ENCODE measurements around the gene FABP1. TPM values are rescaled to one million over a fixed set of nuclear protein-coding genes. Genes with fewer than 3 reads are reported as not detected.

FABP1 gene
- total RNA-seq, 1 donor from 2014 or later: not detected

DNA sequence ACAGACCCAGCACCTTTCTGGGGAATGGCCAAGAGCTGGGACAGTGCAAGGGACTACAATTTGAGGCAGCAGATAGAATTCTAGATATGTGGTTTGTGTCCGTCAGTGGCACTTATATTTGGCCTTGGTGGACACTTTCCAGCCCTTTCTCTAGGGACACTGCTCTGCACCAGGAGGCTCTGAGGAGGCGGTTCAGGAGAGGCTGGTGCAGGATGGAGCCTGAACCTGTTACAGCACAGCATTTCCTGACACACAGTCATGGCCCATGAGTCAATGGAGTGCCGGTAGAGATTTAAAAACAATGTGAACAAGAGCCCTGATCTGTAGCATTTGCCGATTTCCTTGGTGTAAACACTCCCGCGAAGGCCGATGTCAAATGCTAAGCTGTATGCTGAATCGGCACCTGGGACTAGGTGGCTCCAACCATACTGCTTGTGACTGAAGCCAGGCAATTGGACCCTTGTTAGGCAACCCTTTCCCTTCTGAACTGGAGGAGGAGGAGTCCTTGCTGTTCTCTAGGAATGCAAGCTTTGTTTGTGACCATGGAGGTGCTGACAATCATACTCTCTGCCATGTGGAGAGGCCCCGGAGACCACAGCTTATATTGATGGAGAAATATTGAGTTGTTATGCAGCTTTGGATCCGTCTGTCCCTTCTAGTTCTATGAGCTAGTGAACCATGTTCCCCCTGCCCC lies 11.9 kb downstream of the FABP1 start:
- DNase-seq (ENCODE audit: low read depth): no peak

DNA sequence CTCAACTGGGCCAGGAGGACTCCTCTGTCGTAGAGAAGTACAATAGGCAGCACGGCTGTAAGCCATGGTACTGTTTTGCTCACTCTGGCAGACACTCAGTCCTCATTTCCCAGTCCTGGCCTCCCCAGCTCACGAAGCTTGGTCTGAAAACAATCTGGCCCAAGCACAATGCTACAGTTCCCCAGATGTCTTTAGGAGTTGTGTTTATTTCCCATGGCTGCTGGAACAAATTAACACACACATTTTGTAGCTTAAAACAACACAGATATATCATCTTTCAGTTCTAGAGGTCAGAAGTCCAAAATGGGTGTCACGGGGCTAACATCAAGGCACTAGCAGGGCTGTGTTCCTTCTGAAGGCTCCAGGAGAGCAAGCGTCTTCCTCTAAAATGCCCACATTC lies 13.0 kb downstream of the FABP1 start:
- DNase-seq (ENCODE audit: low read depth): no peak

DNA sequence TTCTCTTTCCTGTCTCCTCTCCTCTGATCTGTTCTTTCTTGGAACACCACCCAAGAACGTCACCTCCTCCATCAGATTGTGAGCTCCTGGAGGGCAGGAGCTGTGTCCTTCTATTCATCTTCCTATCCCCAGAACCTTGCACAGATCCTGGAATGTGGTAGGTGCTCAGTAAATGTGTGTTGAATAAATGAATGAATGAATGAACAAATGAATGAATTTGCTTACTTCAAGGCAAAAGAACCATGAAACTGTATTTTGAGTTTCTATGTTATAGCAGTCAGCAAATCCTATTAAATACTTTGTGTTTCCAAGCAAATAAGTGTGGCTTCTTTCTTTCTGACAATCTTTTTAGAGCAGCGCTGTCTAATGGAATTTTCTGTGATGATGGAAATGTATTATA lies 14.8 kb downstream of the FABP1 start:
- DNase-seq (ENCODE audit: low read depth): no peak

DNA sequence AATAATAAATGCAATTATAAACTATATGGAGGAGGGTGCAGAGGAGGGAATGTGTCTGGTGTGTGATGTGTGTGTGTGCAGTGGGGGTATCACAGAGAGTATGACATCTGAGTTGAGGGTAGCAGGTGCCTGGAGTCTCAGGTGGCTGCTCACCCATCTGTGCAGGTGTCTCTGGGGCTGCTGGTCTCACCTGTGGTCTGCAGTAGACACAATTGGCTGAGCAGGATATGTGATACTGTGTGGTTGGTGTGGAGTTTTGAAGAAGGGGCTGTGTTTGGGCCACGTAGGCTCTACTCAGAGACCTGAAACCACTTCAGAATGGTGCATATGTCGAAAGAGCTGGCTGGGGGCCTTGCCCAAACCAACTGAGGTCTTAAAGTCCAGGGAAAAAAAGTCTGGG lies 17.0 kb downstream of the FABP1 start:
- DNase-seq (ENCODE audit: low read depth): no peak

DNA sequence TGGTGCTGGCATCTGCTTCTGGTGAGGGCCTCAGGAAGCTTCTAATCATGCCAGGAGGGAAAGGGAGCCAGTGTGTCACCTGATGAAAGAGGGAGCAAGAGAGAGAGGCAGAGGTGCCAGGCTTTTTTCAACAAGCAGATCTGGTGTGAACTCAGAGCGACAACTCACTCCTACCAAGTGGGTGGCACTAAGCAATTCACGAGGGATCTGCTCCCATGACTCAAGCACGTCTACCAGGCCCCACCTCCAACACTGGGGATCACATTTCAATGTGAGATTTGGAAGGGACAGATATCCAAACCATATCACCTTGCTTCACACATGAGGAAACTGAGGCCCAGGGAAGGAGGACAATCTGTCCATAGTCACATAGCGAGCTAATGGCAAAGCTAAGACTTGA lies 19.1 kb downstream of the FABP1 start:
- no peak for DNase-seq (ENCODE audit: low read depth)

DNA sequence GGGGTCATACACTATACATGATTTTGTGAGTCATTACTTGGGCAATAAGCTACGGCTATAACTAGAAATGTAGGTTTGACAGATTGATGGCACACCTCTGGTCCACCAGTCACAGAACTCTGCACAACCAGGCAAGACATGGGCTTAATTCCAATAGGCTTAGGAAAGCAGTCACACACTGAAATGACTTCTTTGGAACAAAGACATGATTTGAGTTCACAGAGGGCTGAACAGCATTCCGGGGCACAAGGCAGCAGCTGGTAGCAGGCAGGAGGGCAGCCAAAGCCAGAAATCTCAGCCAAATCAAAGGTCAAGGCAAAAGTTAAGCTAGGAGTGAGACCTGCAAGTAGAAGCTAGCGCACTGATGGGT lies 27.4 kb downstream of the FABP1 start:
- DNase-seq (ENCODE audit: low read depth): no peak

DNA sequence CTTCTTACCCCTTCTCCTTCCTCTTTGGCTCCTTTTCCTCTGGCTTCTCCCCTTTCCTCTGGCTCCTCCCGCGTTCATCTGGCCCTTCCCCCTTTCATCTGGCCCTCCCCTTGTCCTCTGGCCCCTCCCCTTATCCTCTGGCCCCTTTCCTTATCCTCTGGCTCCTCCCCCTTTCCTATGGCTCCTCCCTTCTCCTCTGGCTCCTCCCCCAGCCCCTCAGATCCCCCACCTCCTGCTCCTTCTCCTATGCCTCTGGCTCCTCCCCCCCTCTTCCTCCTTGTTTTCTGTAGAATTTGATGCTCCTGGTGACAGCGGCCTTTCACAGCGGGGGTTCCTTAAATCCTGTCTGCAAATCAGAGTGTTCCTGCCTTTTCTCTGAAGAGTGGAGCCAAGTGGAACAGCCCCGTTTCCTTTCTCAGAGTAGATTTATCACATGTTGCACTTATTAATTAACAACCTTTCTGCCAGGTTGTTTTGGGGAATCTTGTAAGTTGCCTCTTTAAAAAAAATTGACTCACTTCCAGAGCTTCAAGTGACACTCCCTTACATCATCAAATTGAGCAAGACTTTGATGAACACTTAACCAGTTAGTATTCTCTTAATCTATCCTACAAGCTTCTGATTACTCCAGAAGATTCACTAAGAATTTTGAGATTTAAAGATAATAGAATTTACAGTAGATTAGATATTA lies 27.9 kb downstream of the FABP1 start:
- peak; percentile 86 for DNase-seq (ENCODE audit: low read depth)

DNA sequence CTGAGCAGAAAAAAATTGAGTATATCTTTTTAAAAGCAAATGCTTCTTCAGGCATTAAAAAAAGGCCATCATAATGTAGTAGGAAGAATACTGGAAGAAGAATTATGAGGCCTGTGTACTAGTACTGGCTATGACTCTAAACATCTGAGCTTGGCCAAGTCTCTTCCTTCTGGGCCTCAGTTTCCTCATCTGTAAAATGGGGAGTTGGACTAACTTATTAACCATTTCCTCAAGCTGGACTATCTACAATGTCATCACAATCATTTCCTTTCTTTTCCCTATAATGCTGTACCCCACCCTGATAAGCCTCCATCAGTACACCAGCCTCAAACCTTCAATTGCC lies 29.3 kb downstream of the FABP1 start:
- no peak for DNase-seq (ENCODE audit: low read depth)

DNA sequence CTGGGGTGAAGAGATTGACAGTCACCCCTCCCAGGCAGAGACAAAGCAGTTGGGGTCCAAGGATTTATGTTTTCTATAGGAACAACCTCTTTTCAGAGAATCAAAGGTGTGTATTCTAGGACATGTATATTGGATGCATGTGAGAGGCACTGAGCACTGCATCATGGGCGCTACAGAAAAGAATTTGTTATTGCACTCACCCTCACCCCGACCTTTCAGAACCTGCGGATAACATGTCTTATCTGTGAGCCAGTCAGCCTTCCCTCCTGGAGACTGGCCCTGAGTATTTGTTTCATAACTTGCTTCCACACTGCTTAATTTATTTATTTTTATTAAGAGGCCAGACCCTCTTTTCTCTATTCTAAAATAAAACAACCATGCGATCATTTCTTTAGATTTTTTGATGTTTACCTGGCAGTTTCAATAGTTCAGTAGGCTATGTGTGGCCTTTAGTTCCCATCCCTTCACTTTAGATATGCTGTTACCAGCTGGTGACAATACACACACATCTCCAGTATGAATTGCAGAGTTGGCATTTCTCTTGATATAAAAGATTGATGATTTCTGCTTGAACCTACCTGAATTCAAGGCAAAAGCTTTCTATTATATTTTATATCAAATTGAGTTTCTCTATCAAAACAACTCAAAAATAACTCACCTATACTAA lies 29.8 kb downstream of the FABP1 start:
- DNase-seq (ENCODE audit: low read depth): no peak

DNA sequence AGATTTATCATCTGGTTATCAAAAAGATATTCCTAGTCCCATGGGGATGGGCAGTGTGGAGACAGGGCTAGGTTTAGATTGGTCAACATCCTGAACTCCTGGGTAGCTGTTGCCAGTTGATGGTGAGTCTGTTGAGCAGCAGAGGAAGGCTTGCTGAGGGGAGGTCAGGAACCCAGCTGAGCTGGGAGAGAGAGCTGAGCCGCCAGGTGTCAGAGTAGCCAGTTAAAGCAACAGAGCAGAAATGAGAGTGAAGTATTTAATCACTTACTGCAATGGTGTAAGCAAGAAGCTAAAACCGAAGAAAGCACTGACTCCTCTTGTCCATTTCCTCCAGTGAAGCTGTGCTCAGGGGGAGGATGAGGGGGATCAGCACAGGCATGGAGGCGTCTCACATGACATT lies 30.7 kb downstream of the FABP1 start:
- DNase-seq (ENCODE audit: low read depth): no peak

DNA sequence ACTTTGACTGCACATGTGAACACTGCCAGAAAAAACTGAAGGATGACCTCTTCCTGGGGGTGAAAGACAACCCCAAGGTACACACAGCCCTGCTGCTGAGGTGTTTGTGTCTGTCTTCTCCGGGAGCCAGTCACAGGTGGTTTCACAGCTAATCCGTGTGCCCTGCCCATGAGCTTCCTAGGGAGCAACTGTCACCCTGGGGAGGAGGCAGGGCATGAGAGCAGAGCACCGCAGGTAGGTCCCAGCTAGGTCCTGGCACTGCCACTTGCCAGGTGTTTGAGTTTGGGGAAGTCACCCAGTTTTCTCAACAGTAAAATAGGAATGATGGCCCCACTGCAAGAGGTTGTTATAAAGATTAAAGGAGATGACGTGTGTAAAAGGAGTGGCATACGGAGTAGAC lies 31.2 kb downstream of the FABP1 start:
- no peak for DNase-seq (ENCODE audit: low read depth)

DNA sequence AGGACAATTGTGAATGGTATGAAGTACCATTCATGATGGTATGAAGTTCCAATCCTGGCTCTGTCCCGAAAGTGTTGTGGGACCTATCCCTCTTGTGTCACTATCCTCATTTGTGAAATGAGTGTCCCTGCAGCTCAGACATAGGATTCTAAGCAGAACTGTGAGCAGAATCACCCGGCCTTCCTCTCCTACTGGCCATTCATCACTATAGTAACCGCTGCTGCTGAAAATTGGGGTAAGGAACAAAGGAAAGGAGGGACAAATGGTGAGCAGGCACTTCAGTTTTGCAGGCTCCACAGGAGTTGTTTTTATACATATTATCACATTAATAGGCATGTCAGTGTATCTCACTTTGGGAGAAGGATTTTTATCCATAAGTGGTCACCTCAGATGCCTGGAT lies 32.8 kb downstream of the FABP1 start:
- no peak for DNase-seq (ENCODE audit: low read depth)

DNA sequence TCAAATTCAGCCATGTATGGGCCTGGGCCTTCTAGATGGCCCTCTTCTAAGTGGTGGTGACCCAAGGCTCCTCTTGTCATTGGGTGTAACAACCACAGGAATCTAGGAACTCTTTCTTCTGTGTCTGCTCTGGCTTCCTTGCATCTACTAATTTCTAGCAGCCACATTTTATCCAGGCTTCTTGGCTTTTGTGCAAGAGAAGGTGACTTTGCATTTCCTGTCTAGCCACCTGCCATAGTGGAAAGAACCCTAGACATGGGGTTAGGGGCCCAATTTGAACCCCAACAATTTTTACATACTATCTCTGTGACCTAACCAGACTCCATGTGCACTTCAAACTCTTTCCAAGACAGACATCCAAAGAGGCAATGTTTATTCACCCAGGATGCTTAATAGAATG lies 35.1 kb downstream of the FABP1 start:
- no peak for DNase-seq (ENCODE audit: low read depth)

DNA sequence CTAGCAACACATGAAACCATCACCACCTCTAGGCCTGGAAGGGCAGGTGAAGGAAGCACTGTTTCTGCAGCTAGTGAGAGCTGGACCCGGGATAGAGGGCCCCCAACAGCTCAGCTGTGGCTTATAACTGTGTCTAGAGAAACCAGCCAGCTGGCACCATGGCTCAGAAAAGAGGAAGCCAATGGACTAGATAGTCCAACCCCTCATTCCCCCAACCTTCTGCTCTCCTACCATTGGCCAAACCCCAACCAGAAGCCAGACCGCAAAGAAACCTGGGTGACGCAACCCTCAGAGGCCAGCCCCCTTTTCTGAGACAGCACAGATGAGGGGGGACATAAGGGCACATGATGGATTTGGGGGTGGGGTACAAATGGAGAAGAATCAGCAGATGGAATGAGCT lies 35.9 kb downstream of the FABP1 start:
- no peak for DNase-seq (ENCODE audit: low read depth)

DNA sequence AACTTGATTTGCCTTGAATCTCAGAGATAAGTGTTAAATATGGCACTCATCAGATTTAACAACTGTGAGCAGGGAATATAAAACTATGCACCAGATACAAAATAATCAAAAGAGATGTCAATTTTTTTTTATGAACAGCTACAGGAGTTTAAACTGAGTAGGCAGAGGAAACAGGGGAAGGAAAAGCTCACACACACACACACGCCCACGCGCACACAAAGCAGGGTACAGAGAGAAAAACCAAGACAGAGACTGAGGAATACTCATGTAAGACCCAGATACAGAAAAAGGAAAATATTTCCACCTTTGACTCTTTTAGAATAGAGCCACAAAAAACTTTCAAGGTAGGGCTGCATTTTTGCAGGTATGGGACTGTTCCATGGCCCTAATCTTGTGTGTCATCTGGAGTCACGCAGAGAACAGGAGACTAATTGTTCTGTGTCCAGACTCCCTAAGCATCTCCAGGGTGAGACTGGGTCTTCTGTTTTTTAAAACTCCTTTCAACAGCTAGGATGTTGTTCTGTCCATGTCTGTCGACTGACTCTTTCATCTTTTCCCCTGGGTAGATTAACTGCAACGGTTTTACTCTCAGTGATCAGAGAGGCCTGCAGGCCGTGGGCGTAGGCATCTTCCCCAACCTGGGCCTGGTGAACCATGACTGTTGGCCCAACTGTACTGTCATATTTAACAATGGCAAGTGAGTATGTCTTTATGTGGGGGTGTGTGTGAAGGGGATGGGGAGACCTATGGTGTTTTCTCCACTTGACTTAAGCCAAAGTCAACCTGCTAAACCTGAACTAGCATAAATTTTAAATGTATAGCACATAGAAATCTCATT lies 37.2 kb downstream of the FABP1 start:
- no peak for DNase-seq (ENCODE audit: low read depth)

DNA sequence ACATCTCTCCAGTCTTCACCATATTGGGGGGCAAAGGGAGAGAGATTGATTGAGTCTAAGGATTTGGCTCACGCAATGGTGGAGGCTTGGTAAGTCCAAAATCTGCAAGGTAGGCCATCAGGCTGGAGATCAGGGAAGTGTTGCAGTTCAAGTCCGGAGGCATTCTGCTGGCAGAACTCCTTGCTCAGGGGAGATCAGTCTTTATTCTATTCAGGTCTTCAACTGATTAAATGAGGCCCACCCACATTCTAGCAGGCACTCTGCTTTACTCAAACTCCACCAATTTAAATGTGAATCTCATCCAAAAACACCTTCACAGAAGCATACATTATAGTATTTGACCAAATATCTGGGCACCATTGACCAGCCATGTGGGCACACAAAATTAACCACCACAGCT lies 38.9 kb downstream of the FABP1 start:
- no peak for DNase-seq (ENCODE audit: low read depth)

DNA sequence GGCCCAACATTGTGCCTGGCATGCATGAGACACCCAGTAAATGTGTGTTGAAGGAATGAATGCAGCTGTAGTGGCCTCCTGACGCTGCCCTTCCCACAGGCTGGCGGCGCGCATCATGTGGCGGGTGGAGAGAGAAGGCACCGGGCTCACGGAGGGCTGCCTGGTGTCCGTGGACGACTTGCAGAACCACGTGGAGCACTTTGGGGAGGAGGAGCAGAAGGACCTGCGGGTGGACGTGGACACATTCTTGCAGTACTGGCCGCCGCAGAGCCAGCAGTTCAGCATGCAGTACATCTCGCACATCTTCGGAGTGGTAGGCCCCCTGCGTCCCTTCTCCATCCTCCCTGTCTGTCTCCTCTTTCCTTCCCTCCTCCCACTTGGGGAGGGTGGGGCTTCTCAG lies 40.1 kb downstream of the FABP1 start:
- DNase-seq (ENCODE audit: low read depth): no peak

DNA sequence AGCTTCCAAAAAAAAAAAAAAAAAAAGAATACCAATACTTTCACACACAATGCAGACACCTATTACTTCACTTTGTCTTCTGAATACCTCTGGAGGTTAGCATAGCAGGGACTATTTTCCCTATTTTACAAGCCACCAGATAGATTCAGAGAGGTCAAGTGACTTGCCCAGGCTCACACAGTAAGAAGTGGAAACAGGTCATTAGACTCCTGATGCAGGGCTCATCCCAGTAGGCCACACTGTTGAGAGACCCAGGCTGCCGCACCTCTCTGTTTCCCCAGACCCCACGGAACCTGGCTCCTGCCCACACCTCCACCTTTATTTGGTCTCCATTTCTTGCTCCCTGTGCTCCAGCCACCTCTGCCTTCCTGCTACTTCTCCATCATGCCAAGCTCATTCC lies 40.8 kb downstream of the FABP1 start:
- no peak for DNase-seq (ENCODE audit: low read depth)

DNA sequence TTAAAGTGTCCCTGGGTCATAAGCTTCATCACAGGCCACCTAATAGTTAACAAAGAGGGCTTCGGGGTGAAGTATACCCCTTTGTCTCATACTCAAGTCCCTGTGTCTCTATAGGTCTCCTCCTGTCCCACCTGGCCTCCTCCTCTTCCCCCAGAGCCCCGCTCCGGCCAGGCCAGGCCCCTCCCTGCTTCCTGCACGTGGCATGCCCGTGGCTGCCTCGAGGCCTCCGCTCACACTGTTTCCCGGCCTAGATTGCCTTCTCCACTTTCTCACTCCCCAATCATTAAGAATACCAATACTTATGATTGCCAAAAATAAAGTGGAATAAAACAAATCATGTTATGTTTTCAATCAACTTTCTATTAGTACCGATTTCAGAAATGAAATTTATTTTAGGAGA lies 41.5 kb downstream of the FABP1 start:
- DNase-seq (ENCODE audit: low read depth): no peak

DNA sequence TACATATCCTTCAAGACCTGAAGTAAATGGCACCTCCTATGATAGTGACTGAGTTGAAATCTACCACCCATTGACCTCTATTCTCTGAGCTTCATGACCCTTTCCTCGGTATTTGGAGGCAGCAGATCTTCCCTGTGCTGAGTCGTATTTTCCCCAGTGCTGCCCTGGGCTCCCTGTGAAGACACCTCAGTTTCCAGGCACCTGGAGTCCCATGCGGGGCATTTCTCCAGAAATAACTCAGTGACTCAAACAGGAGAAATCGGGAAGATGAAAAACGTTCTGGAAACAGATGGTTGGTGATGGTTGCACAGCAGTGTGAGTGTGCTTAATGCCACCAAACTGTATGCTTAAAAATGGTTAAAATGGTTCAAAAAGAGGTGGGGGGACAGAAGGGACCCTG lies 42.3 kb downstream of the FABP1 start:
- no peak for DNase-seq (ENCODE audit: low read depth)

DNA sequence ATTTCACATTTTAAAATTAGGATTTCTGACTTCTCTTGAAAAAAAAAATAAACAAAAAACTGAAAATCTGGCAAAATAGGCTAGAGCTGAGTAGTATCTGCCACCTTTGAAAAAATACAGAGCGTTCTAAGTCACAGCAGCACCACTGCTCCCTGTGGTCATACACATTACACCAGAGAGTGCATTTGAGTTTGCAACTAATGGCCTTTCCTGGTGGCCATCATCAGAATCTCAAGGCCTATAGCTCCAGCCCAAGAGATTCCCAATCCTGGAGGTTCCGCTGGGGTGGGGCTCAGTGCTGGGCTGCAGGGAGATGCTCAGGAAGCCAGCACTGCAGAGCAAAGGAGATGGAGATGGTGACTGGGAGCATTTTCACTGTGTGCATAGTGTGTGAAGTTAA lies 42.8 kb downstream of the FABP1 start:
- DNase-seq (ENCODE audit: low read depth): no peak

DNA sequence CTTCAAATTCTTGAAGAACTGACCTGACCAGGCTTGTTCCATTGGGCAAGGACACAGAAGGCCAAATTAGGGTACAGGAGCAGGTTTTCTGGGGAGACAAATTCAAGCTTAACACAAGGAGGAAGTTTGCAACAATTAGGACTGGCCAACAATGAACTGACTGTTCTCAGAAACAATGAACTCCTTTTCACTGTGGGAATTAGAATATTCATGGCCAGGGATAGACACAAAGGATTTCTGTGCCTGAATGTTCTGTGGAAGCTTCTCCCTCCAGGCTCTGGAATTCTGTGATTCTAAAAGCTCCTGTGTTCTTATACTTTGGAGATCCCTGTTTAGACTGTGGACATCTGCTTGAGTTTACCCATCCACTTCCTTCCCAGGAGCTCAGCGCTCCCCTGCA lies 45.1 kb downstream of the FABP1 start:
- DNase-seq (ENCODE audit: low read depth): no peak
